ENCODE data around the gene APLP2.
"Not testable (repeated sequence)": the region's sequence is repeated elsewhere in the genome, so short reads cannot be mapped to it uniquely, and the experiment has no call there.

The APLP2 gene

GRCh38 chr11:130089674-130090073, 20.0 kb downstream of the APLP2 start:
- Mint-ChIP-seq H3K4me3 (no peak overlapping the region), H3K9me3 (peaks cover 0 to 2% of the 10 kb centered on the region in 2 donors), H3K27ac (no peak overlapping the region), H3K4me1 (peaks cover 37 to 65% of the 10 kb centered on the region in 2 donors), H3K27me3 (no peaks in the 10 kb centered on the region), H3K36me3 (peaks cover 6 to 7% of the 10 kb centered on the region in 2 donors)
- DNase-seq (no peak), ATAC-seq (replicated peaks) (no peak)

GRCh38 chr11:130090517-130090916, 20.8 kb downstream of the APLP2 start:
- not testable (repeated sequence) for DNase-seq; H3K9me3 Mint-ChIP-seq; H3K36me3 Mint-ChIP-seq; H3K27ac Mint-ChIP-seq; H3K4me3 Mint-ChIP-seq; H3K27me3 Mint-ChIP-seq; ATAC-seq (replicated peaks)
- peaks cover 43 to 65% of the 10 kb centered on the region in 2 donors for H3K4me1 Mint-ChIP-seq

GRCh38 chr11:130091169-130091568, 21.5 kb downstream of the APLP2 start:
- H3K4me1 Mint-ChIP-seq: peaks cover 49 to 65% of the 10 kb centered on the region in 2 donors
- not testable (repeated sequence) for H3K27me3 Mint-ChIP-seq; H3K36me3 Mint-ChIP-seq; DNase-seq; H3K4me3 Mint-ChIP-seq; H3K9me3 Mint-ChIP-seq; ATAC-seq (replicated peaks); H3K27ac Mint-ChIP-seq

GRCh38 chr11:130092661-130093060, 23.0 kb downstream of the APLP2 start:
- Mint-ChIP-seq H3K4me3 (no peak overlapping the region), H3K4me1 (peaks cover 40 to 52% of the 10 kb centered on the region in 2 donors), H3K9me3 (no peaks in the 10 kb centered on the region), H3K27me3 (no peaks in the 10 kb centered on the region), H3K36me3 (peaks cover 4% of the 10 kb centered on the region in 2 donors), H3K27ac (no peak overlapping the region)
- no peak for DNase-seq
- ATAC-seq (replicated peaks): peak; percentile 39 to 50

- ATAC-seq (replicated peaks) (peak in 1 of 2 donors; percentile 27), DNase-seq (no peak)
- H3K36me3 Mint-ChIP-seq: peaks cover 4% of the 10 kb centered on the region in 2 donors
- H3K9me3 Mint-ChIP-seq: no peaks in the 10 kb centered on the region
- peak overlapping the region; percentile 5 to 59 for H3K4me3 Mint-ChIP-seq
- H3K4me1 Mint-ChIP-seq: peaks cover 34 to 46% of the 10 kb centered on the region in 2 donors
- H3K27ac Mint-ChIP-seq: peak overlapping the region; percentile 7
- H3K27me3 Mint-ChIP-seq: no peaks in the 10 kb centered on the region
These were observed 24.9 kb downstream of the APLP2 start for GRCh38 chr11:130094614-130095013.

- DNase-seq (no peak), ATAC-seq (replicated peaks) (no peak)
- no peak overlapping the region for H3K27ac Mint-ChIP-seq
- no peak overlapping the region for H3K4me3 Mint-ChIP-seq
- H3K9me3 Mint-ChIP-seq: no peaks in the 10 kb centered on the region
- H3K27me3 Mint-ChIP-seq: no peaks in the 10 kb centered on the region
- H3K36me3 Mint-ChIP-seq: peaks cover 4% of the 10 kb centered on the region in 2 donors
- H3K4me1 Mint-ChIP-seq: peaks cover 35 to 48% of the 10 kb centered on the region in 2 donors
These were observed 25.6 kb downstream of the APLP2 start for GRCh38 chr11:130095326-130095725.

GRCh38 chr11:130096042-130096441, 26.3 kb downstream of the APLP2 start:
- Mint-ChIP-seq H3K36me3 (peaks cover 4% of the 10 kb centered on the region in 2 donors), H3K9me3 (no peaks in the 10 kb centered on the region), H3K27me3 (no peaks in the 10 kb centered on the region), H3K27ac (no peak overlapping the region), H3K4me3 (no peak overlapping the region), H3K4me1 (peaks cover 35 to 48% of the 10 kb centered on the region in 2 donors)
- ATAC-seq (replicated peaks) (no peak), DNase-seq (no peak)

- Mint-ChIP-seq H3K27ac (no peak overlapping the region), H3K36me3 (peaks cover 4% of the 10 kb centered on the region in 2 donors), H3K4me1 (peaks cover 35 to 50% of the 10 kb centered on the region in 2 donors), H3K27me3 (no peaks in the 10 kb centered on the region), H3K9me3 (no peaks in the 10 kb centered on the region), H3K4me3 (no peak overlapping the region)
- DNase-seq (no peak), ATAC-seq (replicated peaks) (no peak)
These were observed 27.1 kb downstream of the APLP2 start for GRCh38 chr11:130096823-130097222.

- Mint-ChIP-seq H3K36me3 (peaks cover 4% of the 10 kb centered on the region in 2 donors), H3K4me1 (peaks cover 36 to 54% of the 10 kb centered on the region in 2 donors), H3K4me3 (no peak overlapping the region), H3K27me3 (no peaks in the 10 kb centered on the region), H3K27ac (no peak overlapping the region), H3K9me3 (no peaks in the 10 kb centered on the region)
- no peak for ATAC-seq (replicated peaks)
- DNase-seq: no peak
These were observed 27.6 kb downstream of the APLP2 start for GRCh38 chr11:130097285-130097684.

GRCh38 chr11:130099356-130099755, 29.7 kb downstream of the APLP2 start:
- Mint-ChIP-seq H3K4me3 (no peak overlapping the region), H3K27me3 (no peaks in the 10 kb centered on the region), H3K27ac (no peak overlapping the region), H3K36me3 (peaks cover 0 to 4% of the 10 kb centered on the region in 2 donors), H3K4me1 (peaks cover 32 to 57% of the 10 kb centered on the region in 2 donors), H3K9me3 (no peaks in the 10 kb centered on the region)
- DNase-seq (no peak), ATAC-seq (replicated peaks) (no peak)

GRCh38 chr11:130100381-130101095, 30.8 kb downstream of the APLP2 start:
- H3K4me1 Mint-ChIP-seq: peaks cover 21 to 46% of the 10 kb centered on the region in 2 donors
- DNase-seq (no peak), ATAC-seq (replicated peaks) (no peak)
- H3K4me3 Mint-ChIP-seq: no peak overlapping the region
- no peak overlapping the region for H3K27ac Mint-ChIP-seq
- H3K9me3 Mint-ChIP-seq: no peaks in the 10 kb centered on the region
- H3K36me3 Mint-ChIP-seq: no peaks in the 10 kb centered on the region
- H3K27me3 Mint-ChIP-seq: no peaks in the 10 kb centered on the region

GRCh38 chr11:130101661-130102060, 32.0 kb downstream of the APLP2 start:
- peaks cover 0 to 5% of the 10 kb centered on the region in 2 donors for H3K36me3 Mint-ChIP-seq
- no peak for DNase-seq
- ATAC-seq (replicated peaks): no peak
- H3K4me3 Mint-ChIP-seq: no peak overlapping the region
- no peak overlapping the region for H3K27ac Mint-ChIP-seq
- no peaks in the 10 kb centered on the region for H3K27me3 Mint-ChIP-seq
- H3K9me3 Mint-ChIP-seq: no peaks in the 10 kb centered on the region
- peaks cover 20 to 49% of the 10 kb centered on the region in 2 donors for H3K4me1 Mint-ChIP-seq

GRCh38 chr11:130102301-130103249, 32.9 kb downstream of the APLP2 start:
- Mint-ChIP-seq H3K4me3 (no peak overlapping the region), H3K27ac (no peak overlapping the region), H3K36me3 (peaks cover 5 to 10% of the 10 kb centered on the region in 2 donors), H3K4me1 (peaks cover 20 to 49% of the 10 kb centered on the region in 2 donors), H3K9me3 (peaks cover 0 to 2% of the 10 kb centered on the region in 2 donors), H3K27me3 (no peaks in the 10 kb centered on the region)
- no peak for ATAC-seq (replicated peaks)
- no peak for DNase-seq

GRCh38 chr11:130103296-130103814, 33.7 kb downstream of the APLP2 start:
- no peak for DNase-seq

More at GRCh38 chr11:130103296-130103814, 33.7 kb downstream of the APLP2 start:
- peaks cover 0 to 2% of the 10 kb centered on the region in 2 donors for H3K9me3 Mint-ChIP-seq
- peaks cover 10 to 12% of the 10 kb centered on the region in 2 donors for H3K36me3 Mint-ChIP-seq
- ATAC-seq (replicated peaks): no peak
- no peak overlapping the region for H3K27ac Mint-ChIP-seq
- no peaks in the 10 kb centered on the region for H3K27me3 Mint-ChIP-seq
- peaks cover 18 to 49% of the 10 kb centered on the region in 2 donors for H3K4me1 Mint-ChIP-seq
- no peak overlapping the region for H3K4me3 Mint-ChIP-seq
